Small intestine (tissue), 7 donors: ENCODE results near the gene PRKAG2. TPM values are rescaled to one million over a fixed set of nuclear protein-coding genes. Genes with fewer than 3 reads are reported as not detected.
"Not testable (repeated sequence)": the region's sequence is repeated elsewhere in the genome, so short reads cannot be mapped to it uniquely, and the experiment has no call there.

Experiments used
- DNase-seq, 2 donors: peaks; one replicate each; pipeline versions ENCODE4 v3.0.0 to v3.0.0-alpha.2; 2013
- FAIRE-seq: peaks from 2 replicates; lab custom pipeline; 2012; peaks lifted over from hg19 to GRCh38; lab: Jason Lieb, UNC
- H3K27ac ChIP-seq, 3 donors: one replicate each; pipeline ENCODE4 v1.5.1; 2013; ENCODE audit warnings: low read length in 2 of 3, mild to moderate bottlenecking in 2 of 3, control low read depth in 1 of 3, inconsistent platforms in 1 of 3, low read depth in 1 of 3, moderate library complexity in 1 of 3
- H3K27me3 ChIP-seq, 3 donors: one replicate each; pipeline ENCODE4 v1.6.1; 2013; ENCODE audit warnings: low read length in 3 of 3, inconsistent platforms in 1 of 3; ENCODE audit not compliant: control insufficient read depth in 3 of 3, insufficient read depth in 3 of 3
- H3K36me3 ChIP-seq, 3 donors: one replicate each; pipeline ENCODE4 v1.6.1; 2013; ENCODE audit warnings: low read length in 3 of 3, inconsistent platforms in 1 of 3, low read depth in 1 of 3, mild to moderate bottlenecking in 1 of 3, moderate library complexity in 1 of 3; ENCODE audit not compliant: control insufficient read depth in 3 of 3, insufficient read depth in 2 of 3
- H3K4me1 ChIP-seq, 3 donors: one replicate each; pipeline ENCODE4 v1.6.1; 2013; ENCODE audit warnings: low read length in 2 of 3, inconsistent platforms in 1 of 3, low read depth in 1 of 3, mild to moderate bottlenecking in 1 of 3, moderate library complexity in 1 of 3; ENCODE audit not compliant: control insufficient read depth in 3 of 3, insufficient read depth in 2 of 3
- H3K4me3 ChIP-seq, 3 donors: one replicate each; pipeline ENCODE4 v1.5.1; 2013; ENCODE audit warnings: low read length in 3 of 3, control low read depth in 1 of 3, inconsistent platforms in 1 of 3, low read depth in 1 of 3, mild to moderate bottlenecking in 1 of 3, moderate library complexity in 1 of 3
- H3K9me3 ChIP-seq, 2 donors: one replicate each; pipeline ENCODE4 v1.6.1; 2013; ENCODE audit warnings: low read depth in 1 of 2, low read length in 1 of 2; ENCODE audit not compliant: control insufficient read depth in 2 of 2, insufficient read depth in 1 of 2
- WGBS, 3 donors: extraction: QIAGEN DNeasy Blood & Tissue Kit; methylation state at CpG; one replicate each; pipeline ENCODE4 v1.1.7; 2013; 5-methylcytosine and 5-hydroxymethylcytosine counted together
- polyA plus RNA-seq, 4 donors: library from polyadenylated mRNA; stranded (reverse) in 3 of 4; unstranded in 1 of 4; fragments of 200-250 nt in 3 of 4; fragments of 120-200 nt in 1 of 4; gene quantifications; one replicate each; pipeline versions ENCODE4 v1.2.1 to v1.2.3, GENCODE V29; 2013
- donor health status: healthy with polysubstance abuse.
- donor health status: control.
- donor health status: control.
- donor health status: Bipolar disorder and iron deficiency.
- donor health status: healthy.

The PRKAG2 gene
- polyA plus RNA-seq, 4 donors = 26.3 to 57.9 (median 49.4) TPM

- Histone ChIP-seq H3K27me3 (peaks cover 0 to 7% (median 2%) of the 10 kb centered on the region in 3 donors), H3K4me3 (no peak overlapping the region), H3K4me1 (no peaks in the 10 kb centered on the region), H3K36me3 (no peaks in the 10 kb centered on the region), H3K27ac (no peak overlapping the region), H3K9me3 (no peaks in the 10 kb centered on the region)
- 88 to 89% (median 89%) methylated on average over 17 of the region's 17 CpGs for WGBS, 3 donors
- FAIRE-seq (no peak), DNase-seq (no peak)
Measured at GRCh38 chr7:151541709-151542499, 335.0 kb downstream of the PRKAG2 start.

GRCh38 chr7:151540146-151540545 lies 336.8 kb downstream of the PRKAG2 start:
- H3K27ac ChIP-seq = no peak overlapping the region
- H3K9me3 ChIP-seq = no peaks in the 10 kb centered on the region
- no peaks in the 10 kb centered on the region for H3K4me1 ChIP-seq
- peaks cover 0 to 7% (median 4%) of the 10 kb centered on the region in 3 donors for H3K27me3 ChIP-seq
- no peaks in the 10 kb centered on the region for H3K36me3 ChIP-seq
- DNase-seq (no peak), FAIRE-seq (no peak)
- no peak overlapping the region for H3K4me3 ChIP-seq
- 93 to 96% (median 95%) methylated on average over 4 of the region's 4 CpGs for WGBS, 3 donors

- Histone ChIP-seq H3K4me1 (no peaks in the 10 kb centered on the region), H3K27ac (no peak overlapping the region), H3K36me3 (no peaks in the 10 kb centered on the region), H3K9me3 (no peaks in the 10 kb centered on the region), H3K4me3 (no peak overlapping the region), H3K27me3 (peaks cover 0 to 7% (median 3%) of the 10 kb centered on the region in 3 donors)
- DNase-seq (no peak), FAIRE-seq (no peak)
- WGBS, 3 donors = 71 to 72% (median 72%) methylated on average over 9 of the region's 9 CpGs
Measured at GRCh38 chr7:151539088-151539671, 337.7 kb downstream of the PRKAG2 start.

- H3K9me3 ChIP-seq = no peaks in the 10 kb centered on the region
- no peak overlapping the region for H3K27ac ChIP-seq
- peaks cover 0 to 7% (median 3%) of the 10 kb centered on the region in 3 donors for H3K27me3 ChIP-seq
- H3K36me3 ChIP-seq = no peaks in the 10 kb centered on the region
- H3K4me1 ChIP-seq = no peaks in the 10 kb centered on the region
- WGBS, 3 donors = 32 to 41% (median 32%) methylated on average over 8 of the region's 8 CpGs
- DNase-seq = no peak
- no peak overlapping the region for H3K4me3 ChIP-seq
- no peak for FAIRE-seq
Measured at GRCh38 chr7:151537818-151538561, 338.9 kb downstream of the PRKAG2 start.

- H3K36me3 ChIP-seq, H3K27ac ChIP-seq, H3K4me3 ChIP-seq, H3K27me3 ChIP-seq, FAIRE-seq, DNase-seq, H3K4me1 ChIP-seq: not testable (repeated sequence)
- peaks cover 0 to 10% of the 10 kb centered on the region in 2 donors for H3K9me3 ChIP-seq
- 82 to 86% (median 83%) methylated on average over 2 of the region's 2 CpGs for WGBS, 3 donors
Measured at GRCh38 chr7:151536178-151536577, 340.7 kb downstream of the PRKAG2 start.

- Histone ChIP-seq H3K27ac (no peak overlapping the region), H3K36me3 (no peaks in the 10 kb centered on the region), H3K4me3 (no peak overlapping the region), H3K27me3 (no peaks in the 10 kb centered on the region), H3K4me1 (no peaks in the 10 kb centered on the region), H3K9me3 (peaks cover 0 to 20% of the 10 kb centered on the region in 2 donors)
- DNase-seq (no peak), FAIRE-seq (no peak)
Measured at GRCh38 chr7:151529842-151530241, 347.1 kb downstream of the PRKAG2 start.

GRCh38 chr7:151524845-151525244 lies 352.1 kb downstream of the PRKAG2 start:
- WGBS, 3 donors = 74 to 92% (median 88%) methylated on average over 2 of the region's 2 CpGs
- Histone ChIP-seq H3K4me3 (no peak overlapping the region), H3K27me3 (no peaks in the 10 kb centered on the region), H3K36me3 (no peaks in the 10 kb centered on the region), H3K9me3 (peaks cover 0 to 5% of the 10 kb centered on the region in 2 donors), H3K4me1 (peaks cover 0 to 11% (median 0%) of the 10 kb centered on the region in 3 donors), H3K27ac (no peak overlapping the region)
- DNase-seq (no peak), FAIRE-seq (no peak)

GRCh38 chr7:151524331-151524730 lies 352.6 kb downstream of the PRKAG2 start:
- H3K4me1 ChIP-seq = peaks cover 0 to 11% (median 0%) of the 10 kb centered on the region in 3 donors
- H3K27ac ChIP-seq = peak overlapping the region in 1 of 3 donors; percentile 68
- H3K27me3 ChIP-seq = no peaks in the 10 kb centered on the region
- WGBS, 3 donors = 43 to 70% (median 67%) methylated on average over 8 of the region's 8 CpGs
- H3K36me3 ChIP-seq = no peaks in the 10 kb centered on the region
- no peak for FAIRE-seq
- peak in 1 of 2 donors; percentile 81 for DNase-seq
- H3K9me3 ChIP-seq = peaks cover 0 to 1% of the 10 kb centered on the region in 2 donors
- no peak overlapping the region for H3K4me3 ChIP-seq
